ENCODE results near the gene GFAP. TPM values are rescaled to one million over a fixed set of nuclear protein-coding genes. Genes with fewer than 3 reads are reported as not detected.

GFAP gene
- total RNA-seq, 1 experiment from 2014 or later = 1.2 TPM

GRCh38 chr17:44879376-44879775 is 35.9 kb downstream of the GFAP start:
- H3K9ac ChIP-seq (ENCODE audit: extremely low read depth, insufficient read length, low read length) = no peak overlapping the region
- DNase-seq = no peak
- no peaks in the 10 kb centered on the region for H3K27me3 Mint-ChIP-seq (ENCODE audit: low read depth)
- no peak overlapping the region for H3K56ac ChIP-seq (ENCODE audit: insufficient read length, low read depth, low read length)
- peaks cover 39 to 85% (median 71%) of the 10 kb centered on the region in 3 experiments for H3K36me3 Mint-ChIP-seq (ENCODE audit: insufficient read depth in 1 of 3, low read depth in 3 of 3)
- no peak overlapping the region for H2AK5ac ChIP-seq (ENCODE audit: insufficient read length, low read length)
- no peak overlapping the region for H4K91ac ChIP-seq (ENCODE audit: insufficient read length, low read depth, low read length)
- H2BK12ac ChIP-seq (ENCODE audit: insufficient read length, low read depth, low read length) = no peak overlapping the region
- no peaks in the 10 kb centered on the region for H3K79me1 ChIP-seq (ENCODE audit: insufficient read depth, low read depth, low read length, poor library complexity, severe bottlenecking)
- H3K27me3 ChIP-seq (ENCODE audit: insufficient read depth, low read length) = no peaks in the 10 kb centered on the region
- H3K79me2 ChIP-seq (ENCODE audit: insufficient read depth, low read length) = no peaks in the 10 kb centered on the region
- H3T11ph ChIP-seq (ENCODE audit: low read length) = no peak overlapping the region
- H2AFZ ChIP-seq (ENCODE audit: low read length) = no peak overlapping the region
- H2BK5ac ChIP-seq (ENCODE audit: insufficient read length, low read length) = no peak overlapping the region
- H3K9me3 ChIP-seq (ENCODE audit: control insufficient read depth, low read depth, low read length) = no peaks in the 10 kb centered on the region
- H3K27ac ChIP-seq (ENCODE audit: insufficient read length, low read depth, low read length) = no peak overlapping the region
- no peak overlapping the region for H2BK120ac ChIP-seq (ENCODE audit: low read depth, low read length, poor library complexity, severe bottlenecking)
- H4K5ac ChIP-seq (ENCODE audit: insufficient read length, low read depth, low read length) = no peak overlapping the region
- H3K14ac ChIP-seq (ENCODE audit: insufficient read depth, low read length) = no peak overlapping the region
- no peak for TF ChIP-seq CTCF (conservative IDR thresholded peaks at IDR 0.05)
- H3K27ac Mint-ChIP-seq = no peak overlapping the region
- H2BK15ac ChIP-seq (ENCODE audit: low read depth, low read length) = no peak overlapping the region
- H3K4me3 Mint-ChIP-seq = no peak overlapping the region
- no peak overlapping the region for H3K18ac ChIP-seq (ENCODE audit: insufficient read length, low read depth, low read length)
- no peak overlapping the region for H3K4me2 ChIP-seq (ENCODE audit: insufficient read depth, insufficient read length, low read length)
- no CpG with 5 or more reads among the region's 6 CpGs for WGBS (ENCODE audit: extremely low coverage, insufficient read length, low lambda C conversion rate)
- no peak overlapping the region for H3K4ac ChIP-seq (ENCODE audit: low read depth, low read length)
- no peaks in the 10 kb centered on the region for H3K9me3 Mint-ChIP-seq
- H4K20me1 ChIP-seq (ENCODE audit: control insufficient read depth, insufficient read depth, insufficient read length) = no peaks in the 10 kb centered on the region
- no peak overlapping the region for H4K8ac ChIP-seq (replicated peaks; ENCODE audit: insufficient read length, low read depth, low read length)
- H3K23ac ChIP-seq (ENCODE audit: insufficient read length, low read depth, low read length) = no peak overlapping the region
- H3K4me1 ChIP-seq (ENCODE audit: insufficient read depth, low read length) = no peaks in the 10 kb centered on the region
- H3K4me1 Mint-ChIP-seq = no peaks in the 10 kb centered on the region
- H2BK20ac ChIP-seq (ENCODE audit: low read depth, low read length, poor library complexity, severe bottlenecking) = no peak overlapping the region
- H3K23me2 ChIP-seq (ENCODE audit: insufficient read length, low read depth, low read length, poor library complexity, severe bottlenecking) = no peaks in the 10 kb centered on the region
